GM23248 (cell line): Measurements from ENCODE around the gene UPK3B.

Experiments
- EZH2 ChIP-seq: fragments of 200-600 bp; sonication (generic); IDR thresholded peaks from 2 replicates; pipeline ENCODE4 v1.6.1; 2018; ENCODE audit warnings: antibody characterized with exemption, mild to moderate bottlenecking; ENCODE audit not compliant: insufficient read depth, poor library complexity, severe bottlenecking
- EZH2phosphoT487 ChIP-seq: fragments of 200-600 bp; sonication (generic); IDR thresholded peaks from 2 replicates; pipeline ENCODE4 v1.6.1; 2018; ENCODE audit warnings: antibody characterized with exemption, moderate library complexity, mild to moderate bottlenecking, low read depth; ENCODE audit not compliant: insufficient read depth

DNA sequence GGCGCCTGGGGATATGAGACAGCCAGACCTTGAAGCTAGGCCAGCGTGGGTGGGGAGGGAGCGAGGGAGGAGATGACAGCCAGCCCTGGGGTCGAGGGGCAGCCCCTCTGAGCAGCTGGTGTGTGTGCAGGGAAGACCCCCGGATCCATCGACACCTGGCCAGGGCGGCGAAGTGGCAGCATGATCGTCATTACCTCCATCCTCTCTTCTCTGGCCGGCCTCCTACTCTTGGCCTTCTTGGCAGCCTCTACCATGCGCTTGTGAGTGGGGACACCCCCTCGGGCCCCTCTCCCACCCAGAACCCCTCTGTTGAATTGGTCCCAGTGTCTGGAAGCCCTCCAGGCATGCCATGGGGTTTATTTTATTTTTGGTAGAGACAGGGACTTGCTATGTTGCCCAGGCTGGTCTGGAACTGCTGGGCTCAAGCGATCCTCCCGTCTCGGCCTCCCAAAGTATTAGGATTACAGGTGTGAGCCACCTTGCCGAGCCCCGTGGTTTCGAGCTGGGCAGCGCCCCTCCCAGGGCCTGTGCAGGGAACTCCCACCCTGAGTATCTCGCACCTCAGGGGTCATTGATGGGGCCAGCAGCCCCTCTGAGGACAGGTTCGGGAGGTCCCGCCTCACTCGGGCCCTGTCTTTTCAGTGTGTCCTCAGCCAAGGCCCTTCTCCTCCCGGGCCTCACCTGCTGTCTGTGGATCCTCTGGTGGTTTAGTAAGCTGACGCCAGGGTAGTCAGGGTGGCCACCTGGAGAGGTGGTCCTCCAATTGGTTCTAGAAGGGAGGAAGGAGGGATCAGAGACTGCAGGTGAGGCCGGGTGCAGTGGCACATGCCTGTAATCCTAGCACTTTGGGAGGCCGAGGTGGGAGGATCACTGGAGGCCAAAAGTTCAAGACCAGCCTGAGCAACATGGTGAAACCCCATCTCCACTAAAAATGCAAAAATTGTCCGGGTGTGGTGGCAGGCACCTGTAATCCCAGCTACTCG, 3.8 kb downstream of the UPK3B start:
- TF ChIP-seq EZH2, result no peak
- TF ChIP-seq EZH2phosphoT487, result no peak
